Ascending aorta (tissue), 2 donors: ENCODE data around the gene GDF10. TPM values are rescaled to one million over a fixed set of nuclear protein-coding genes. Genes with fewer than 3 reads are reported as not detected.

ENCODE experiments used
- DNase-seq, 2 donors: peaks; one replicate each; pipeline ENCODE4 v3.0.0-alpha.2; 2019; ENCODE audit warnings: low spot score in 2 of 2
- H3K27ac ChIP-seq, 2 donors: fragments of 200-600 bp; sonication (generic); one replicate each; pipeline ENCODE4 v1.5.1; 2016 to 2017; ENCODE audit warnings: mild to moderate bottlenecking in 1 of 2
- H3K27me3 ChIP-seq: fragments of 200-600 bp; sonication (generic); one replicate; pipeline ENCODE4 v1.5.1; 2017
- H3K36me3 ChIP-seq, 2 donors: fragments of 200-600 bp; sonication (generic); one replicate each; pipeline ENCODE4 v1.5.1; 2016
- H3K4me1 ChIP-seq, 2 donors: fragments of 200-600 bp; sonication (generic); one replicate each; pipeline ENCODE4 v1.5.1; 2016 to 2017; ENCODE audit warnings: mild to moderate bottlenecking in 1 of 2
- H3K4me3 ChIP-seq, 2 donors: fragments of 200-600 bp; sonication (generic); one replicate each; pipeline ENCODE4 v1.5.1; 2016 to 2017; ENCODE audit warnings: mild to moderate bottlenecking in 1 of 2
- H3K9me3 ChIP-seq, 2 donors: fragments of 200-600 bp; sonication (generic); one replicate each; pipeline ENCODE4 v1.5.1; 2016
- intact Hi-C: fragments of 100-400 bp; cut with DNase I; formaldehyde crosslinking; loops from one replicate; pipeline ENCODE4 v1.15.1; 2023
- total RNA-seq: library from RNA; depleted of rRNA; stranded (reverse); fragments of >200 nt; gene quantifications from one replicate; pipeline ENCODE4 v1.1.0, GENCODE V29; 2016
- TF ChIP-seq, protein P1 (sequence below), 3 experiments: fragments of 200-600 bp in 2 of 3; fragments of 450-650 bp in 1 of 3; sonication (generic) in 2 of 3; IDR thresholded peaks; one replicate each; pipeline ENCODE4 v1.5.1; 2016 to 2019; ENCODE audit warnings: antibody characterized with exemption in 3 of 3, mild to moderate bottlenecking in 1 of 3, moderate library complexity in 1 of 3

GDF10 gene
- total RNA-seq, 1 donor from 2014 or later: 1.2 TPM

GRCh38 chr10:47321521-47322195 lies 21.7 kb downstream of the GDF10 start:
- TF ChIP-seq, protein P1, sequence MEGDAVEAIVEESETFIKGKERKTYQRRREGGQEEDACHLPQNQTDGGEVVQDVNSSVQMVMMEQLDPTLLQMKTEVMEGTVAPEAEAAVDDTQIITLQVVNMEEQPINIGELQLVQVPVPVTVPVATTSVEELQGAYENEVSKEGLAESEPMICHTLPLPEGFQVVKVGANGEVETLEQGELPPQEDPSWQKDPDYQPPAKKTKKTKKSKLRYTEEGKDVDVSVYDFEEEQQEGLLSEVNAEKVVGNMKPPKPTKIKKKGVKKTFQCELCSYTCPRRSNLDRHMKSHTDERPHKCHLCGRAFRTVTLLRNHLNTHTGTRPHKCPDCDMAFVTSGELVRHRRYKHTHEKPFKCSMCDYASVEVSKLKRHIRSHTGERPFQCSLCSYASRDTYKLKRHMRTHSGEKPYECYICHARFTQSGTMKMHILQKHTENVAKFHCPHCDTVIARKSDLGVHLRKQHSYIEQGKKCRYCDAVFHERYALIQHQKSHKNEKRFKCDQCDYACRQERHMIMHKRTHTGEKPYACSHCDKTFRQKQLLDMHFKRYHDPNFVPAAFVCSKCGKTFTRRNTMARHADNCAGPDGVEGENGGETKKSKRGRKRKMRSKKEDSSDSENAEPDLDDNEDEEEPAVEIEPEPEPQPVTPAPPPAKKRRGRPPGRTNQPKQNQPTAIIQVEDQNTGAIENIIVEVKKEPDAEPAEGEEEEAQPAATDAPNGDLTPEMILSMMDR (IDR thresholded peaks at IDR 0.05): no peak
- DNase-seq: peak in 1 of 2 donors; percentile 40
- H3K4me1 ChIP-seq: no peaks in the 10 kb centered on the region
- H3K36me3 ChIP-seq: no peaks in the 10 kb centered on the region
- H3K27me3 ChIP-seq: no peaks in the 10 kb centered on the region
- no peaks in the 10 kb centered on the region for H3K9me3 ChIP-seq
- intact Hi-C loops: no loop called here
- no peak overlapping the region for H3K27ac ChIP-seq
- H3K4me3 ChIP-seq: no peak overlapping the region

DNA sequence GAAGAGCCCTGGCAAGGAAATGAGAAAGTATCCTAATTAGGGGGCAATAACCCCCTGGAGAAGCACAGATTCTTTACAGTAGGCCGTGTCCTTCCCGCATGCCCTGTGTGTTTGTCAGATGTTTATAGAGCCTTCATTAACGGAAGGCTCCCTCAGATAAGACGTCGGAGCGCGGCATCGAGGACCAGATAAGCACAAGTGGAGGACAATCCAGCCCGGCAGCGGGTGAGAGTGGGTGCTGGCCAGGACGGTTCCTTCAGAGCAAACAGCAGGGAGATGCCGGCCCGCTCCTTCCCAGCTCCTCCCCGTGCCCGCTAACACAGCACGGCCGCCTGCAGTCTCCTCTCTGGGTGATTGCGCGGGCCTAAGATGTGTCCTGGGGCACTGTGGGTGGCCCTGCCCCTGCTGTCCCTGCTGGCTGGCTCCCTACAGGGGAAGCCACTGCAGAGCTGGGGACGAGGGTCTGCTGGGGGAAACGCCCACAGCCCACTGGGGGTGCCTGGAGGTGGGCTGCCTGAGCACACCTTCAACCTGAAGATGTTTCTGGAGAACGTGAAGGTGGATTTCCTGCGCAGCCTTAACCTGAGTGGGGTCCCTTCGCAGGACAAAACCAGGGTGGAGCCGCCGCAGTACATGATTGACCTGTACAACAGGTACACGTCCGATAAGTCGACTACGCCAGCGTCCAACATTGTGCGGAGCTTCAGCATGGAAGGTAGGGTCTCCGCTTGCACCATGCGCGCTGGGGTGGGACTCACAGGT lies 22.5 kb downstream of the GDF10 start, which contains the start of gene GDF2:
Gene GDF2, plus strand, starts transcription at position 155 of the 762 bp plus-strand sequence. Its CDS starts 215 bp downstream, at position 370.
- TF ChIP-seq, protein P1 (IDR thresholded peaks at IDR 0.05): no peak

DNA sequence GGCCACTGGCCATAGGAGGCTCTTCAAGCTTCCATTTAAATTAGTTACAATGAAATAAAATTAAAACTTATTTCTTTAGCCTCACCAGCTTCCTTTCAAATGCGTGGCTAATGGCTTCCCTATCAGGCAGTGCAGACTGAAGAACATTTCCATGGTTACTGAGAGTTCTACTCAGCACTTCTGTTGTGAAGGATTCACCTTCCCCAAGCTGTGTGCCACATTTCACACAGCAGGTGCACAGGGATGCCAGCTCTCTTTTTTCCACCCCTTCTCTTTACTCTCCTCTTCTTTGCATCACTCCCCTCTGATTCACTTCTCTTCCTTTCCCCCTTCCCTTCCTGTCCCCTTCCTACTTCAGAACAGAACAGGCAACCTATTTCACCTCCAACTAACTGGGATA lies 23.1 kb downstream of the GDF10 start:
- intact Hi-C loops: no loop called here
- Histone ChIP-seq H3K27me3 (no peaks in the 10 kb centered on the region), H3K4me1 (no peaks in the 10 kb centered on the region), H3K36me3 (no peaks in the 10 kb centered on the region), H3K9me3 (no peaks in the 10 kb centered on the region), H3K4me3 (no peak overlapping the region), H3K27ac (no peak overlapping the region)
- DNase-seq: no peak
- TF ChIP-seq, protein P1 (IDR thresholded peaks at IDR 0.05): no peak

More for the DNA sequence above, 22.5 kb downstream of the GDF10 start, which contains the start of gene GDF2:
- intact Hi-C loops: no loop called here
- Histone ChIP-seq H3K4me3 (no peak within 1 kb of the TSS), H3K27me3 (no peaks in the 10 kb centered on the region), H3K27ac (no peak within 1 kb of the TSS), H3K36me3 (no peaks in the 10 kb centered on the region), H3K4me1 (no peaks in the 10 kb centered on the region), H3K9me3 (no peaks in the 10 kb centered on the region)
- DNase-seq: peak in 1 of 2 donors; percentile 53

GRCh38 chr10:47323636-47324296 lies 23.8 kb downstream of the GDF10 start:
- Histone ChIP-seq H3K4me1 (no peaks in the 10 kb centered on the region), H3K27me3 (no peaks in the 10 kb centered on the region), H3K27ac (no peak overlapping the region), H3K4me3 (no peak overlapping the region), H3K36me3 (no peaks in the 10 kb centered on the region), H3K9me3 (no peaks in the 10 kb centered on the region)
- DNase-seq: peak in 1 of 2 donors; percentile 43
- intact Hi-C loops: no loop called here
- TF ChIP-seq, protein P1 (IDR thresholded peaks at IDR 0.05): no peak

DNA sequence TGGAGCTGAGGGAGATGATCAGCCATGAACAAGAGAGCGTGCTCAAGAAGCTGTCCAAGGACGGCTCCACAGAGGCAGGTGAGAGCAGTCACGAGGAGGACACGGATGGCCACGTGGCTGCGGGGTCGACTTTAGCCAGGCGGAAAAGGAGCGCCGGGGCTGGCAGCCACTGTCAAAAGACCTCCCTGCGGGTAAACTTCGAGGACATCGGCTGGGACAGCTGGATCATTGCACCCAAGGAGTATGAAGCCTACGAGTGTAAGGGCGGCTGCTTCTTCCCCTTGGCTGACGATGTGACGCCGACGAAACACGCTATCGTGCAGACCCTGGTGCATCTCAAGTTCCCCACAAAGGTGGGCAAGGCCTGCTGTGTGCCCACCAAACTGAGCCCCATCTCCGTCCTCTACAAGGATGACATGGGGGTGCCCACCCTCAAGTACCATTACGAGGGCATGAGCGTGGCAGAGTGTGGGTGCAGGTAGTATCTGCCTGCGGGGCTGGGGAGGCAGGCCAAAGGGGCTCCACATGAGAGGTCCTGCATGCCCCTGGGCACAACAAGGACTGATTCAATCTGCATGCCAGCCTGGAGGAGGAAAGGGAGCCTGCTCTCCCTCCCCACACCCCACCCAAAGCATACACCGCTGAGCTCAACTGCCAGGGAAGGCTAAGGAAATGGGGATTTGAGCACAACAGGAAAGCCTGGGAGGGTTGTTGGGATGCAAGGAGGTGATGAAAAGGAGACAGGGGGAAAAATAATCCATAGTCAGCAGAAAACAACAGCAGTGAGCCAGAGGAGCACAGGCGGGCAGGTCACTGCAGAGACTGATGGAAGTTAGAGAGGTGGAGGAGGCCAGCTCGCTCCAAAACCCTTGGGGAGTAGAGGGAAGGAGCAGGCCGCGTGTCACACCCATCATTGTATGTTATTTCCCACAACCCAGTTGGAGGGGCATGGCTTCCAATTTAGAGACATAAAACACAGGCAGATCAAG lies 25.6 kb downstream of the GDF10 start:
- no peaks in the 10 kb centered on the region for H3K4me1 ChIP-seq
- TF ChIP-seq, protein P1 (IDR thresholded peaks at IDR 0.05): no peak
- no peaks in the 10 kb centered on the region for H3K9me3 ChIP-seq
- H3K27me3 ChIP-seq: no peaks in the 10 kb centered on the region
- peak in 1 of 2 donors; percentile 45 for DNase-seq
- no peaks in the 10 kb centered on the region for H3K36me3 ChIP-seq
- no peak overlapping the region for H3K4me3 ChIP-seq
- intact Hi-C loops: no loop called here
- no peak overlapping the region for H3K27ac ChIP-seq
